GM20000 (cell line): Measurements from ENCODE around the gene EXOC6B.

Source experiments
- DNase-seq: peaks from one replicate; pipeline ENCODE4 v3.0.0; 2012; ENCODE audit warnings: low spot score
- TF ChIP-seq, protein P1 (sequence below): IDR thresholded peaks from 2 replicates; pipeline ENCODE4 v1.5.1; 2012; ENCODE audit warnings: mild to moderate bottlenecking, control low read depth; ENCODE audit errors: extremely low read depth, missing control alignments

EXOC6B gene

GRCh38 chr2:72415781-72416475 is 409.9 kb downstream of the EXOC6B start:
- TF ChIP-seq, protein P1, sequence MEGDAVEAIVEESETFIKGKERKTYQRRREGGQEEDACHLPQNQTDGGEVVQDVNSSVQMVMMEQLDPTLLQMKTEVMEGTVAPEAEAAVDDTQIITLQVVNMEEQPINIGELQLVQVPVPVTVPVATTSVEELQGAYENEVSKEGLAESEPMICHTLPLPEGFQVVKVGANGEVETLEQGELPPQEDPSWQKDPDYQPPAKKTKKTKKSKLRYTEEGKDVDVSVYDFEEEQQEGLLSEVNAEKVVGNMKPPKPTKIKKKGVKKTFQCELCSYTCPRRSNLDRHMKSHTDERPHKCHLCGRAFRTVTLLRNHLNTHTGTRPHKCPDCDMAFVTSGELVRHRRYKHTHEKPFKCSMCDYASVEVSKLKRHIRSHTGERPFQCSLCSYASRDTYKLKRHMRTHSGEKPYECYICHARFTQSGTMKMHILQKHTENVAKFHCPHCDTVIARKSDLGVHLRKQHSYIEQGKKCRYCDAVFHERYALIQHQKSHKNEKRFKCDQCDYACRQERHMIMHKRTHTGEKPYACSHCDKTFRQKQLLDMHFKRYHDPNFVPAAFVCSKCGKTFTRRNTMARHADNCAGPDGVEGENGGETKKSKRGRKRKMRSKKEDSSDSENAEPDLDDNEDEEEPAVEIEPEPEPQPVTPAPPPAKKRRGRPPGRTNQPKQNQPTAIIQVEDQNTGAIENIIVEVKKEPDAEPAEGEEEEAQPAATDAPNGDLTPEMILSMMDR: no peak
- no peak for DNase-seq

DNA sequence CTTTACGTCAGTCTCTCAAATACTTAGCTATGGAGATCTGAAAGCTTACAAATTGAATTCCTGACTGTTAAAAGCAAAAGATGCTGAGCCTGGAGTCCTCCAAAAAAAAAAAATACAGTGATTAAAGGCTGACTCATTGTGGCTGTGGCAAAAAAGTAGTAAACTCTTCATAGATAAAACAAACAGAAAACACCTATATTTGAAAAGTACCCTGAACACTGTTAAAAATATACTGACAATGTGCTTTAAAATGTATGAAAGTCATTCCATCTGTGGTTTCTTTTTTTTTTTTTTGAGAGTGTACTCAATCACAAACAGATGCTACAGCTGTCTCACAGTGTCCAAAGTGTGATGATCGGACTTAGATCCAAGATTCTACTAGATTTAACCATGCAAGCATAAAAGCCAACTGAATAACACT is 410.6 kb downstream of the EXOC6B start:
- DNase-seq: no peak
- TF ChIP-seq, protein P1: no peak

DNA sequence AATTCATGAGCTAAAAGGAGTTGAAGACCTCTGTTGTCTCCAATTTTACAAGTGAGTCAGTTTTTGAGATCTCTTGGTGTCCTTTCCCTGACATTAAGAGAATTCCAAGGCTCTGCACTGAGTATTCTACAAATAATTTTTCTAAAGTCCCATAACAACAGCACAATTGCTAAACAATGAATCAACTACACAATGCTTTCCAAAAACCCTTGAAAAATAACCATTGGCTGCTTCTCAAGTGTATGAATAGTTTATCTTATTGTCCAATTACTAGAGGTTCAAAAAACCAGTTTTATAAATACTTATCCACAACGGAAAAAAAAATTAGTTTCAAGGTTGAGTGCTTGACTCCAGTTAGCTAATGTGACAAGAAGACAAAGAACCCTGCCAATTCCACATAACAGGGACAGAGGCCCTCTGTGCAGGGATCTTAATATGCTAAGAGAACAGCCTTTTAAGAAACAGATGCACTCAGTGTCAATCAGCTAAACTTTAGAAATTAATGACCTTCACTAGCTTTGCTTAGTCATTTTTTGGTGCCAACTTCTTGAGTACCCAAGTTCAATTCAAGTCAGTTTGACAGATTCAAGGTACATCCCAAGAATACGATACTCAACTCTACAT is 411.6 kb downstream of the EXOC6B start:
- TF ChIP-seq, protein P1: no peak
- DNase-seq: no peak

DNA sequence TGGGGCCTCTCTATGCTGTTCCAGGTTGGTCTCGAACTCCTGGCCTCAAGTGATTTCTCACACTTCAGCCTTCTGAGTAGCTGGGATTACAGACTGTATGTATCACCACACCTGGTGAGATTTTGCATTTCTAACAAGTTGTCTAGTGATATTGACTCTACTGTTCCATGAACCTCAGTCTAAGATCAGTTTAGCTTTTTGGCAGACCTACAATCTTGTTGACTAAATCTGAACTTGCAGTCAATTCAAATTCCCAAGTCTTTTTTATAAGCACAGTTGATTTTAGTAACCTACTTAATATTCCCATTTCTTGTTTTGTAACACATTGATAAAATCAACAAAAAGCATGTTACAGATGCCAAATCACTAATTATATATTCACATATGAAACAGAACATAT is 412.1 kb downstream of the EXOC6B start:
- TF ChIP-seq, protein P1: no peak
- DNase-seq: no peak

- no peak for DNase-seq
- TF ChIP-seq, protein P1: no peak
These were observed 413.6 kb downstream of the EXOC6B start for GRCh38 chr2:72412214-72412613.

GRCh38 chr2:72399879-72400278 is 426.0 kb downstream of the EXOC6B start:
- DNase-seq: no peak
- TF ChIP-seq, protein P1: no peak

DNA sequence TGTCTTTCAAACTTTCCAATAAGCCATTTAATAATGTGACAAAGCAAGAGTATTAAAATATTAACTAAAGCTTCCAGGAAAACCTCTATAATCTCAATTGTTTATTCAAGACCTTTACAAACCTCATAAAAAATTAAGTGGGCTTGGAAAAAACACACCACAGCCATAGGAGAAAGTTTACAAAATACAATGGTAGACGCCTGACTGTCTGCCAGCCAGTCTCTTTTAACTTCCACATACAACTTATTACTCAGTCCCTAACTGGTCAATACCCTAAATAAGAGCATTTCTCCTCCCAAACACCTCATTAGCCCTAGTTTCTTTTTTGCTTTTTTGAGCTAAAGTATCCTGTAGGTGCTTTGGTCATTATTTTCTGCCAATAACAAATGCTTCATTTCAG is 430.7 kb downstream of the EXOC6B start:
- TF ChIP-seq, protein P1: no peak
- no peak for DNase-seq
